Body of pancreas (tissue), 4 donors: ENCODE data around the gene WDR18.

ENCODE experiments used
- POLR2A ChIP-seq, 3 donors: fragments of 450-650 bp; IDR thresholded peaks; one replicate each; pipeline ENCODE4 v1.6.1; 2016; ENCODE audit warnings: antibody characterized with exemption in 3 of 3, mild to moderate bottlenecking in 2 of 3
- TF ChIP-seq, protein P1 (sequence below), 7 experiments: fragments of 450-650 bp in 4 of 7; fragments of 200-600 bp in 3 of 7; sonication (generic) in 3 of 7; IDR thresholded peaks; one replicate each; pipeline ENCODE4 v1.5.1; 2016 to 2019; ENCODE audit warnings: antibody characterized with exemption in 7 of 7

GRCh38 chr19:963486-963951 is 20.6 kb upstream of the WDR18 start:
- no peak for TF ChIP-seq POLR2A (IDR thresholded peaks at IDR 0.05)
- TF ChIP-seq, protein P1, sequence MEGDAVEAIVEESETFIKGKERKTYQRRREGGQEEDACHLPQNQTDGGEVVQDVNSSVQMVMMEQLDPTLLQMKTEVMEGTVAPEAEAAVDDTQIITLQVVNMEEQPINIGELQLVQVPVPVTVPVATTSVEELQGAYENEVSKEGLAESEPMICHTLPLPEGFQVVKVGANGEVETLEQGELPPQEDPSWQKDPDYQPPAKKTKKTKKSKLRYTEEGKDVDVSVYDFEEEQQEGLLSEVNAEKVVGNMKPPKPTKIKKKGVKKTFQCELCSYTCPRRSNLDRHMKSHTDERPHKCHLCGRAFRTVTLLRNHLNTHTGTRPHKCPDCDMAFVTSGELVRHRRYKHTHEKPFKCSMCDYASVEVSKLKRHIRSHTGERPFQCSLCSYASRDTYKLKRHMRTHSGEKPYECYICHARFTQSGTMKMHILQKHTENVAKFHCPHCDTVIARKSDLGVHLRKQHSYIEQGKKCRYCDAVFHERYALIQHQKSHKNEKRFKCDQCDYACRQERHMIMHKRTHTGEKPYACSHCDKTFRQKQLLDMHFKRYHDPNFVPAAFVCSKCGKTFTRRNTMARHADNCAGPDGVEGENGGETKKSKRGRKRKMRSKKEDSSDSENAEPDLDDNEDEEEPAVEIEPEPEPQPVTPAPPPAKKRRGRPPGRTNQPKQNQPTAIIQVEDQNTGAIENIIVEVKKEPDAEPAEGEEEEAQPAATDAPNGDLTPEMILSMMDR (IDR thresholded peaks at IDR 0.05) = no peak
